Upper lobe of left lung (tissue), 4 donors: ENCODE measurements around the gene PTPN23.

ENCODE experiments used
- CTCF ChIP-seq, 6 experiments: fragments of 450-650 bp in 4 of 6; fragments of 200-600 bp in 2 of 6; sonication (generic) in 2 of 6; IDR thresholded peaks; one replicate each; pipeline ENCODE4 v1.5.1; 2016 to 2019; ENCODE audit warnings: antibody characterized with exemption in 6 of 6
- EP300 ChIP-seq, 4 donors: sonication (generic); formaldehyde crosslinking; IDR thresholded peaks; one replicate each; pipeline ENCODE4 v1.5.1; 2017; ENCODE audit warnings: antibody characterized with exemption in 4 of 4, control low read depth in 2 of 4
- POLR2A ChIP-seq, 4 donors: fragments of 450-650 bp; IDR thresholded peaks; one replicate each; pipeline ENCODE4 v1.5.1; 2016 to 2017; ENCODE audit warnings: antibody characterized with exemption in 4 of 4, mild to moderate bottlenecking in 2 of 4

GRCh38 chr3:47379411-47379899 is 1.4 kb upstream of the PTPN23 start:
- TF ChIP-seq CTCF (IDR thresholded peaks at IDR 0.05): no peak
- TF ChIP-seq POLR2A (IDR thresholded peaks at IDR 0.05): no peak
- no peak for TF ChIP-seq EP300 (IDR thresholded peaks at IDR 0.05)
